PC-9 (cell line): ENCODE measurements around the gene TLCD3A. TPM values are rescaled to one million over a fixed set of nuclear protein-coding genes. Genes with fewer than 3 reads are reported as not detected.
"Not testable (repeated sequence)": the region's sequence is repeated elsewhere in the genome, so short reads cannot be mapped to it uniquely, and the experiment has no call there.

Experiments used
- BruUV-seq: library from RNA; stranded (reverse); fragments of 400-500 nt; replicated peaks from 2 replicates; lab custom pipeline; 2021; lab: Mats Ljungman, UMichigan
- CTCF ChIA-PET: fragments of 300-600 bp; sonication (Branson Sonifier 250); formaldehyde crosslinking; loops from one replicate; lab custom pipeline; 2022; ENCODE audit warnings: antibody characterized with exemption; lab: Charles Lee
- POLR2A ChIA-PET: fragments of 300-600 bp; sonication (Branson Sonifier 250); formaldehyde crosslinking; loops from one replicate; lab custom pipeline; 2022; ENCODE audit warnings: antibody characterized with exemption; ENCODE audit not compliant: unreplicated experiment; lab: Charles Lee
- DNase-seq, 2 experiments: peaks; one replicate each; pipeline versions ENCODE4 v3.0.0 to v3.0.0-alpha.2; 2015 to 2022; ENCODE audit warnings: mixed read lengths in 1 of 2
- H2AFZ ChIP-seq: fragments of 200-600 bp; sonication (generic); 2 replicates; pipeline ENCODE4 v1.8.1; 2017; ENCODE audit warnings: antibody characterized with exemption
- H3F3A ChIP-seq: fragments of 200-600 bp; sonication (generic); 2 replicates; pipeline ENCODE4 v1.8.1; 2017; ENCODE audit warnings: antibody characterized with exemption, mild to moderate bottlenecking, low read depth; ENCODE audit not compliant: insufficient read depth
- H3K27ac ChIP-seq: fragments of 200-600 bp; sonication (generic); 2 replicates; pipeline ENCODE4 v1.6.1; 2016; ENCODE audit warnings: mixed run types
- H3K27me3 ChIP-seq: fragments of 200-600 bp; sonication (generic); 2 replicates; pipeline ENCODE4 v1.6.1; 2016; ENCODE audit warnings: low read depth, mixed run types; ENCODE audit not compliant: insufficient read depth
- H3K36me3 ChIP-seq: fragments of 200-600 bp; sonication (generic); 2 replicates; pipeline ENCODE4 v1.6.1; 2016; ENCODE audit warnings: low read depth, mixed run types
- H3K4me1 ChIP-seq: fragments of 200-600 bp; sonication (generic); replicated peaks from 2 replicates; pipeline ENCODE4 v1.6.1; 2016; ENCODE audit warnings: mixed run types; ENCODE audit not compliant: insufficient read depth
- H3K4me2 ChIP-seq: fragments of 200-600 bp; sonication (generic); 2 replicates; pipeline ENCODE4 v1.6.1; 2017; ENCODE audit warnings: mixed run types
- H3K4me3 ChIP-seq: fragments of 200-600 bp; sonication (generic); 2 replicates; pipeline ENCODE4 v1.6.1; 2016; ENCODE audit warnings: mixed run types
- H3K79me2 ChIP-seq: fragments of 200-600 bp; sonication (generic); 2 replicates; pipeline ENCODE4 v1.6.1; 2017; ENCODE audit warnings: low read depth, mixed run types
- H3K9me2 ChIP-seq: fragments of 200-600 bp; sonication (generic); 2 replicates; pipeline ENCODE4 v1.8.1; 2017; ENCODE audit warnings: mild to moderate bottlenecking; ENCODE audit not compliant: insufficient read depth
- H3K9me3 ChIP-seq: fragments of 200-600 bp; sonication (generic); 2 replicates; pipeline ENCODE4 v1.8.1; 2016; ENCODE audit warnings: low read depth; ENCODE audit not compliant: insufficient read depth
- H4K20me1 ChIP-seq: fragments of 200-600 bp; sonication (generic); 2 replicates; pipeline ENCODE4 v1.8.1; 2017; ENCODE audit not compliant: insufficient read depth
- CTCF ChIP-seq: fragments of 200-600 bp; sonication (generic); conservative IDR thresholded peaks from 2 replicates; pipeline ENCODE4 v1.6.1; 2017; ENCODE audit warnings: mixed run types, antibody characterized with exemption, mild to moderate bottlenecking, moderate library complexity
- EZH2 ChIP-seq: fragments of 200-600 bp; sonication (generic); IDR thresholded peaks from 2 replicates; pipeline ENCODE4 v1.8.0; 2017; ENCODE audit warnings: antibody characterized with exemption, low read depth
- intact Hi-C: fragments of 100-400 bp; cut with micrococcal nuclease; formaldehyde crosslinking; loops from one replicate; pipeline ENCODE4 v1.10.0; 2022; ENCODE audit not compliant: unreplicated experiment
- total RNA-seq: library from RNA; stranded (reverse); gene quantifications from 2 replicates; pipeline ENCODE4 v1.2.3, GENCODE V29; 2021

The TLCD3A gene
- total RNA-seq, 1 experiment from 2014 or later: 13.4 TPM

GRCh38 chr17:790874-791247, 58.5 kb downstream of the TLCD3A start:
- BruUV-seq, H3K27me3 ChIP-seq, H3K4me3 ChIP-seq, H3K4me1 ChIP-seq, CTCF ChIA-PET, POLR2A ChIA-PET, H3K9me3 ChIP-seq, H3K79me2 ChIP-seq, H3K27ac ChIP-seq, H2AFZ ChIP-seq, DNase-seq, H3K9me2 ChIP-seq, H3K4me2 ChIP-seq: not testable (repeated sequence)
- intact Hi-C loops: loop anchor here (5.0 kb wide), 1 partner anchor 396 kb away; no protein-coding TSS in a partner anchor
- Histone ChIP-seq H3K36me3 (0 out of 2 replicates have a peak, but pooled peaks cover 22% of the 10 kb centered on the region), H4K20me1 (peaks cover 20% of the 10 kb centered on the region), H3F3A (peaks cover 14% of the 10 kb centered on the region; the same call in 1 of the 2 replicates)

- H4K20me1 ChIP-seq: peaks cover 21% of the 10 kb centered on the region
- no peak for TF ChIP-seq EZH2
- no peak for TF ChIP-seq CTCF
- no peaks in the 10 kb centered on the region for H3K4me1 ChIP-seq
- no TSS peak for BruUV-seq
- POLR2A ChIA-PET: no interaction called here
- no peaks in the 10 kb centered on the region for H3K9me3 ChIP-seq
- no peak overlapping the region for H2AFZ ChIP-seq
- H3F3A ChIP-seq: peaks cover 16% of the 10 kb centered on the region; the same call in 1 of the 2 replicates
- CTCF ChIA-PET: no interaction called here
- no peaks in the 10 kb centered on the region for H3K27me3 ChIP-seq
- H3K27ac ChIP-seq: no peak overlapping the region
- DNase-seq: no peak
- no peak overlapping the region for H3K4me3 ChIP-seq
- H3K79me2 ChIP-seq: no peaks in the 10 kb centered on the region
- H3K4me2 ChIP-seq: no peak overlapping the region
- intact Hi-C loops: loop anchor here (5.0 kb wide), 1 partner anchor 395 kb away; no protein-coding TSS in a partner anchor
- H3K9me2 ChIP-seq: no peaks in the 10 kb centered on the region
- H3K36me3 ChIP-seq: 0 out of 2 replicates have a peak, but pooled peaks cover 22% of the 10 kb centered on the region
Observed at GRCh38 chr17:791829-792228, 59.4 kb downstream of the TLCD3A start.

GRCh38 chr17:792277-792676, 59.9 kb downstream of the TLCD3A start:
- no peak for DNase-seq
- H3K4me3 ChIP-seq: no peak overlapping the region
- no peaks in the 10 kb centered on the region for H3K9me2 ChIP-seq
- no peaks in the 10 kb centered on the region for H3K27me3 ChIP-seq
- intact Hi-C loops: loop anchor here (5.0 kb wide), 1 partner anchor 395 kb away; no protein-coding TSS in a partner anchor
- TF ChIP-seq EZH2 (no peak), CTCF (peak; percentile 29; the same call in 1 of the 2 replicates)
- ChIA-PET CTCF (no interaction called here), POLR2A (no interaction called here)
- H3K4me2 ChIP-seq: no peak overlapping the region
- H3K27ac ChIP-seq: no peak overlapping the region
- H3K4me1 ChIP-seq: no peaks in the 10 kb centered on the region
- no TSS peak for BruUV-seq
- 0 out of 2 replicates have a peak, but pooled peaks cover 22% of the 10 kb centered on the region for H3K36me3 ChIP-seq
- H3K9me3 ChIP-seq: no peaks in the 10 kb centered on the region
- H3K79me2 ChIP-seq: no peaks in the 10 kb centered on the region
- no peak overlapping the region for H2AFZ ChIP-seq
- peaks cover 21% of the 10 kb centered on the region for H4K20me1 ChIP-seq
- peaks cover 16% of the 10 kb centered on the region; the same call in 1 of the 2 replicates for H3F3A ChIP-seq

Other genes with a start within 250 kb of the TLCD3A start
- gene VPS53, start 17.8 kb upstream of the TLCD3A start, total RNA-seq: 71.5 and 77.6 TPM in 2 replicates
- gene GEMIN4, start 19.7 kb downstream of the TLCD3A start, total RNA-seq: 41.4 and 47.4 TPM in 2 replicates
- 110 and 123 TPM in 2 replicates for gene GLOD4, start 49.7 kb downstream of the TLCD3A start, total RNA-seq
- gene MRM3, start 49.8 kb downstream of the TLCD3A start, total RNA-seq: 23.2 and 25.0 TPM in 2 replicates
- 59.8 and 60.1 TPM in 2 replicates for gene NXN, start 247.2 kb downstream of the TLCD3A start, total RNA-seq